GM19043 (cell line): Measurements from ENCODE around the gene KCNMB3.
"Not testable (repeated sequence)": the region's sequence is repeated elsewhere in the genome, so short reads cannot be mapped to it uniquely, and the experiment has no call there.

Source experiments
- ATAC-seq: cut with Tn5 transposase; IDR thresholded peaks from one replicate; pipeline ENCODE4 v1.9.1; 2021; ENCODE audit warnings: low read depth; ENCODE audit not compliant: unreplicated experiment

The KCNMB3 gene

DNA sequence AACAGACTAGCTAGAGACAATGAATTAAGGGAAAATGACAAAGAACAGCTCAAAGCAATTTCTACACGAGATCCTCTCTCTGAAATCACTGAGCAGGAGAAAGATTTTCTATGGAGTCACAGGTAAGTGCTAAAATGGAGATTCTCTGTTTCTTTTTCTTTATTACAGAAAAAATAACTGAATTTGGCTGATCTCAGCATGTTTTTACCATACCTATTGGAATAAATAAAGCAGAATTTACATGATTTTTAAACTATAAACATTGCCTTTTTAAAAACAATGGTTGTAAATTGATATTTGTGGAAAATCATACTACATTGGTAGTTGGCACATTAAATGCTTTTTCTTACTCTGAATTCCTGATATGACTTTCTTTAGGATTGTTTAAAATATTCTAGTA is 32.7 kb downstream of the KCNMB3 start:
- not testable (repeated sequence) for ATAC-seq

DNA sequence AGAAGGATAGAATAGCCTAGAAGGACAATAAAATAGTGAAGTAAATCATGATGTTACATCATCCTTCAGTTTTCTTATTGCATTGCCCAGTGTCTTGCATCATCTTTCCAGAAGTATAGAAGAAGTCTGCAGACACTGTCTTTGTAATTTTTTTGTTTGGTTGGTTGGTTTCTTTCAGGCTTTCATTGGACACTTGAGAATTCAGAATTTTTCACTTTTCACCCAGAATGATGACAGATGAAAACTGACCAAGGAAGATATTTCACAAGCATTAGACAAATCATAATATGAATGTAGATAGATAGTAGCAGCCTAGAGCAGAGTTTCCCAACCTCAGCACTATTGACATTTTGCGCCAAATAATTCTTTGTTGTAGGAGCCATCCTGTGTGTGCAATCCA is 35.4 kb downstream of the KCNMB3 start:
- ATAC-seq: not testable (repeated sequence)

DNA sequence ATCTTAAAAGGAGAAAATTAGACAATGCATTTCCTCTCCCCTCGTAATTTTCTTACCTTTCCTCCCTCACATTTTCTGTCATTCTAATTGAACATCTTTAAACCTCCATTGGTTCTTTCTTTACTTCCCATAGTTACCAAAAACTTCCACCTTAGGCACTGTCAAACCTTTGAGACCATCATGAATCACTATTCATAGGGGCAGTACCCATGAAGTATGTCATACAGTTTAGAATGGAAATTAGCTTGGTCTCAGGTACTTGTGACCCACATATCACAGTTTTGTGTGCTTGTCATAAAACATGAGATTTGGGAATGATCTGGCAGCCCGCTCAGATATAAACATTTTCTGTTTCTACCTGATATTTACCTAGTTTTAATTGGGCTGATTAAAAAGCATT is 50.1 kb downstream of the KCNMB3 start:
- ATAC-seq: no peak

DNA sequence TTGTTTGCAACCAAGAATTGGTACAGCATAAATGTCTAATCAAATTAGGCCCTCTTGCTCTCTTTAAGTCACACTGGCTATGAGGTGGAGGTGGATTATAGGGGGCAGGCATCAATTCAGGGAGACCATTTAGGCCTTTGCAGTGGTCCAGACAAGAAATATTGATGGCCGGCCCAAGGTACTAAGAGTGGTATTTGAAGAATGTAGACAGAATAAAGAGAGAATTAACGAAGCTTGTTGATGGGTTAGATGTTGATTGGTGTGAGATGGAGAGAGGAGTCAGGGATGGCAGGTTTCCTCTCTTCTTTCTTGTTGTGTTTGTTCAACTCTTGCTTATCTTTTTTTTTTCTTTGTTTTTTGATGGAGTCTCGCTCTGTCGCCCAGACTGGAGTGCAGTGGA is 54.2 kb downstream of the KCNMB3 start:
- no peak for ATAC-seq

DNA sequence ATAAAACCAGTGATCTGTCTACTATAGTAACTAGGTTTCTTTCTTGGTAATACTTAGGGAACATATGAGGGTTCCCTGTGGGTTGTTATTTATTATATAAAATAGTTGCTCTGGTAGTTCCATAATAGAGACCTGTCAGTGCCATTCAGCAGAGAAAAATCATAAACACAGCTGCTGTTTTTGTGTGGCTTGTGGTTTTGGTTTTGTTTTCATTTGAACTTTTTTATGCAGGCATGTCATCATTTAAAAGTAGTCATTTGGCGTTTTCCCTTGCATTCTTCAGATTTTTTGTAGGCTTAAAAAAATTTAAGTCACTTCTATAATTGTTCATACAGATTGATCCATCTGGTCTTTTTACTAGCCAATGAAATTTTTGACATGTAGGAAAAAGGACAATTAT is 54.8 kb downstream of the KCNMB3 start:
- ATAC-seq: peak; percentile 73

DNA sequence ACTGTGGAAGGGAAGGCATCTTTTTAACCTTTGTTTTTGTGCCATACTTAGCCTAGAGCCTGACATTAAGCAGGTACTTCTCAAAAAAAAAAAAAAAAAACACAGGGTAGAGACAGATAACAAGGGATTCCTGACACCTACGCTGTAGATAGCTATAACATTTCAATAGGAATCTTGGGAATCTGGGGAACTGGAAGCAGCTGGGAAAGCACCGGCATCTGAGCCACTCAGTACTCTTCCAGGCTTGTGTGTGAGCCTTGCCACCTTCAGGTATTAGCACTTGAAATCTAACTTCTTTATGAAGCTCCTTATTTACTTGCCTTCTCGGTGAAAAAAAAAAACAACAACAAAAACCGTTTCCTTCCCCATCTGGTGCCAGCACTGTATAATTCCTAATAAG is 56.0 kb downstream of the KCNMB3 start:
- ATAC-seq: no peak
